GM23338 (cell line): Measurements from ENCODE around the gene ACOT8. TPM values are rescaled to one million over a fixed set of nuclear protein-coding genes. Genes with fewer than 3 reads are reported as not detected.

Experiments used
- ATAC-seq: fragments of 200-7000 bp; cut with Tn5 transposase; 3 replicates; pipeline ENCODE4 v1.9.1; 2020
- DNase-seq: peaks from one replicate; pipeline ENCODE4 v3.0.0-alpha.2; 2015; ENCODE audit warnings: low spot score
- H2AFZ ChIP-seq: fragments of 200-600 bp; sonication (generic); 2 replicates; pipeline ENCODE4 v1.8.0; 2016; ENCODE audit warnings: antibody characterized with exemption, mild to moderate bottlenecking, moderate library complexity
- H3F3A ChIP-seq: fragments of 200-600 bp; sonication (generic); replicated peaks from 2 replicates; pipeline ENCODE4 v1.8.0; 2017; ENCODE audit warnings: antibody characterized with exemption, mixed run types, low read depth
- H3K27ac ChIP-seq: fragments of 200-600 bp; sonication (generic); 2 replicates; pipeline ENCODE4 v1.6.1; 2016; ENCODE audit warnings: low read depth
- H3K27me3 ChIP-seq: fragments of 200-600 bp; sonication (generic); 2 replicates; pipeline ENCODE4 v1.8.0; 2016; ENCODE audit warnings: mild to moderate bottlenecking, mixed run types, moderate library complexity; ENCODE audit not compliant: insufficient read depth
- H3K36me3 ChIP-seq: fragments of 200-600 bp; sonication (generic); 2 replicates; pipeline ENCODE4 v1.8.0; 2016; ENCODE audit warnings: mild to moderate bottlenecking; ENCODE audit not compliant: insufficient read depth
- H3K4me1 ChIP-seq: fragments of 200-600 bp; sonication (generic); 2 replicates; pipeline ENCODE4 v1.8.0; 2016; ENCODE audit warnings: mild to moderate bottlenecking, moderate library complexity; ENCODE audit not compliant: insufficient read depth
- H3K4me2 ChIP-seq: fragments of 200-600 bp; sonication (generic); 2 replicates; pipeline ENCODE4 v1.7.1; 2017; ENCODE audit warnings: mixed run types
- H3K4me3 ChIP-seq: fragments of 200-600 bp; sonication (generic); 2 replicates; pipeline ENCODE4 v1.6.1; 2016; ENCODE audit warnings: mixed run types
- H3K79me2 ChIP-seq: fragments of 200-600 bp; sonication (generic); replicated peaks from 2 replicates; pipeline ENCODE4 v1.8.0; 2017; ENCODE audit warnings: mild to moderate bottlenecking; ENCODE audit not compliant: insufficient read depth
- H3K9me2 ChIP-seq: fragments of 200-600 bp; sonication (generic); 2 replicates; pipeline ENCODE4 v1.8.0; 2017; ENCODE audit not compliant: insufficient read depth
- H4K20me1 ChIP-seq: fragments of 200-600 bp; sonication (generic); replicated peaks from 2 replicates; pipeline ENCODE4 v1.8.0; 2017; ENCODE audit warnings: mild to moderate bottlenecking; ENCODE audit not compliant: insufficient read depth
- H3K27ac Mint-ChIP-seq: 2 replicates; pipeline ENCODE4 v1.8.0; 2020; ENCODE audit warnings: inconsistent platforms, mild to moderate bottlenecking, moderate library complexity, mixed read lengths
- H3K27me3 Mint-ChIP-seq: 3 replicates; pipeline ENCODE4 v1.8.0; 2022; ENCODE audit warnings: low read depth, mild to moderate bottlenecking, moderate library complexity, mixed read lengths, inconsistent platforms; ENCODE audit not compliant: insufficient read depth, poor library complexity
- H3K36me3 Mint-ChIP-seq: 3 replicates; pipeline ENCODE4 v1.8.0; 2021; ENCODE audit warnings: low read depth, mild to moderate bottlenecking, inconsistent platforms, moderate library complexity, mixed read lengths
- H3K4me1 Mint-ChIP-seq: 3 replicates; pipeline ENCODE4 v1.8.0; 2020; ENCODE audit warnings: mild to moderate bottlenecking, inconsistent platforms, mixed read lengths
- H3K4me3 Mint-ChIP-seq: 3 replicates; pipeline ENCODE4 v1.8.0; 2021; ENCODE audit warnings: moderate library complexity, mild to moderate bottlenecking, inconsistent platforms, mixed read lengths
- H3K9me3 Mint-ChIP-seq: 3 replicates; pipeline ENCODE4 v1.8.0; 2020; ENCODE audit warnings: moderate library complexity, mild to moderate bottlenecking, inconsistent platforms, mixed read lengths
- EZH2phosphoT487 ChIP-seq: fragments of 200-600 bp; sonication (generic); IDR thresholded peaks from one replicate; pipeline ENCODE4 v1.8.1; 2018; ENCODE audit warnings: antibody characterized with exemption; ENCODE audit not compliant: unreplicated experiment
- JUNB ChIP-seq: IDR thresholded peaks from one replicate; pipeline ENCODE4 v1.6.1; 2016; ENCODE audit warnings: antibody characterized with exemption; ENCODE audit not compliant: unreplicated experiment
- NANOG ChIP-seq: IDR thresholded peaks from 2 replicates; pipeline ENCODE4 v1.6.1; 2016; ENCODE audit warnings: antibody characterized with exemption, borderline replicate concordance
- ZNF114 ChIP-seq: fragments of 250-450 bp; sonication (Bioruptor Pico); IDR thresholded peaks from 2 replicates; pipeline ENCODE4 v1.5.0; 2020; ENCODE audit warnings: mild to moderate bottlenecking, moderate library complexity
- ZNF331 ChIP-seq: fragments of 250-450 bp; sonication (Bioruptor Pico); IDR thresholded peaks from 2 replicates; pipeline ENCODE4 v1.5.0; 2020; ENCODE audit warnings: low read depth, mild to moderate bottlenecking, moderate library complexity
- polyA plus RNA-seq: library from polyadenylated mRNA; unstranded; fragments of >200 nt; fragmentation: Nextera tagmentation; extraction: Ambion mirVana; gene quantifications from 2 replicates; pipeline ENCODE4 v1.2.1, GENCODE V29; 2016
- total RNA-seq: library from RNA; depleted of rRNA; stranded (reverse); fragments of >200 nt; shearing (Covaris generic); gene quantifications from 2 replicates; pipeline ENCODE4 v1.2.3, GENCODE V29; 2014
- TF ChIP-seq, protein P1 (sequence below): IDR thresholded peaks from one replicate; pipeline ENCODE4 v1.6.1; 2018; ENCODE audit warnings: antibody characterized with exemption; ENCODE audit not compliant: unreplicated experiment
- TF ChIP-seq, protein P2 (sequence below), 2 experiments: fragments of 200-600 bp in 1 of 2; sonication (generic) in 1 of 2; conservative IDR thresholded peaks; 2 replicates each; pipeline versions ENCODE4 v1.5.1 to v1.6.1; 2016 to 2017; ENCODE audit warnings: antibody characterized with exemption in 2 of 2, low read depth in 2 of 2, mild to moderate bottlenecking in 2 of 2, moderate library complexity in 1 of 2
- TF ChIP-seq, protein P3 (sequence below): IDR thresholded peaks from 2 replicates; pipeline ENCODE4 v1.6.1; 2016; ENCODE audit warnings: antibody characterized with exemption
- TF ChIP-seq, protein P4 (sequence below): fragments of 250-450 bp; sonication (Bioruptor Pico); IDR thresholded peaks from 2 replicates; pipeline ENCODE4 v1.5.0; 2020; ENCODE audit warnings: mild to moderate bottlenecking, moderate library complexity

Gene ACOT8
- total and polyA plus RNA-seq, 2 experiments from 2014 or later, result 42.0 to 75.2 TPM

DNA sequence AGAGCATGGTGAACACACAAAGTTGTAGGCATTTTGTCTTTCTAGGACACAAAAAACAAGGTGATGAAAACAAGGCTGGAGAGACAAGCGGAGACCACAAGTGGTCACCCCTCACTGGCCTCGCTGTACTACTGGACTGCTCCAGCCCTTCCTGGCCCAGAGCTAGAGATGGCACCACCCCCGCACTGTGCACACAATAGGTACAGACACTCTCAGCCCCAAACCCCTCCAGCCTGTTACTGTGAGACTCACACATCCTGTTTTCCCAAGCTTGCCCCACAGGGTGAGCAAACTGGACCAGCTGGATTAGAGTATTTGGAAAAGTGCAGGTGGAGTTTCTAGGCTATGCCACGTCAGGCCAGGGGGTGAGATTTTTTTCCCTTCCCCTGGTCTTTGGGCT lies 15.4 kb upstream of the ACOT8 start (continued):
- TF ChIP-seq, protein P1, sequence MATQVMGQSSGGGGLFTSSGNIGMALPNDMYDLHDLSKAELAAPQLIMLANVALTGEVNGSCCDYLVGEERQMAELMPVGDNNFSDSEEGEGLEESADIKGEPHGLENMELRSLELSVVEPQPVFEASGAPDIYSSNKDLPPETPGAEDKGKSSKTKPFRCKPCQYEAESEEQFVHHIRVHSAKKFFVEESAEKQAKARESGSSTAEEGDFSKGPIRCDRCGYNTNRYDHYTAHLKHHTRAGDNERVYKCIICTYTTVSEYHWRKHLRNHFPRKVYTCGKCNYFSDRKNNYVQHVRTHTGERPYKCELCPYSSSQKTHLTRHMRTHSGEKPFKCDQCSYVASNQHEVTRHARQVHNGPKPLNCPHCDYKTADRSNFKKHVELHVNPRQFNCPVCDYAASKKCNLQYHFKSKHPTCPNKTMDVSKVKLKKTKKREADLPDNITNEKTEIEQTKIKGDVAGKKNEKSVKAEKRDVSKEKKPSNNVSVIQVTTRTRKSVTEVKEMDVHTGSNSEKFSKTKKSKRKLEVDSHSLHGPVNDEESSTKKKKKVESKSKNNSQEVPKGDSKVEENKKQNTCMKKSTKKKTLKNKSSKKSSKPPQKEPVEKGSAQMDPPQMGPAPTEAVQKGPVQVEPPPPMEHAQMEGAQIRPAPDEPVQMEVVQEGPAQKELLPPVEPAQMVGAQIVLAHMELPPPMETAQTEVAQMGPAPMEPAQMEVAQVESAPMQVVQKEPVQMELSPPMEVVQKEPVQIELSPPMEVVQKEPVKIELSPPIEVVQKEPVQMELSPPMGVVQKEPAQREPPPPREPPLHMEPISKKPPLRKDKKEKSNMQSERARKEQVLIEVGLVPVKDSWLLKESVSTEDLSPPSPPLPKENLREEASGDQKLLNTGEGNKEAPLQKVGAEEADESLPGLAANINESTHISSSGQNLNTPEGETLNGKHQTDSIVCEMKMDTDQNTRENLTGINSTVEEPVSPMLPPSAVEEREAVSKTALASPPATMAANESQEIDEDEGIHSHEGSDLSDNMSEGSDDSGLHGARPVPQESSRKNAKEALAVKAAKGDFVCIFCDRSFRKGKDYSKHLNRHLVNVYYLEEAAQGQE, result no peak
- TF ChIP-seq NANOG, result no peak
- TF ChIP-seq, protein P2, sequence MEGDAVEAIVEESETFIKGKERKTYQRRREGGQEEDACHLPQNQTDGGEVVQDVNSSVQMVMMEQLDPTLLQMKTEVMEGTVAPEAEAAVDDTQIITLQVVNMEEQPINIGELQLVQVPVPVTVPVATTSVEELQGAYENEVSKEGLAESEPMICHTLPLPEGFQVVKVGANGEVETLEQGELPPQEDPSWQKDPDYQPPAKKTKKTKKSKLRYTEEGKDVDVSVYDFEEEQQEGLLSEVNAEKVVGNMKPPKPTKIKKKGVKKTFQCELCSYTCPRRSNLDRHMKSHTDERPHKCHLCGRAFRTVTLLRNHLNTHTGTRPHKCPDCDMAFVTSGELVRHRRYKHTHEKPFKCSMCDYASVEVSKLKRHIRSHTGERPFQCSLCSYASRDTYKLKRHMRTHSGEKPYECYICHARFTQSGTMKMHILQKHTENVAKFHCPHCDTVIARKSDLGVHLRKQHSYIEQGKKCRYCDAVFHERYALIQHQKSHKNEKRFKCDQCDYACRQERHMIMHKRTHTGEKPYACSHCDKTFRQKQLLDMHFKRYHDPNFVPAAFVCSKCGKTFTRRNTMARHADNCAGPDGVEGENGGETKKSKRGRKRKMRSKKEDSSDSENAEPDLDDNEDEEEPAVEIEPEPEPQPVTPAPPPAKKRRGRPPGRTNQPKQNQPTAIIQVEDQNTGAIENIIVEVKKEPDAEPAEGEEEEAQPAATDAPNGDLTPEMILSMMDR (conservative IDR thresholded peaks at IDR 0.05; ENCODE audit: low read depth in 2 of 2), result no peak
- TF ChIP-seq, protein P3, sequence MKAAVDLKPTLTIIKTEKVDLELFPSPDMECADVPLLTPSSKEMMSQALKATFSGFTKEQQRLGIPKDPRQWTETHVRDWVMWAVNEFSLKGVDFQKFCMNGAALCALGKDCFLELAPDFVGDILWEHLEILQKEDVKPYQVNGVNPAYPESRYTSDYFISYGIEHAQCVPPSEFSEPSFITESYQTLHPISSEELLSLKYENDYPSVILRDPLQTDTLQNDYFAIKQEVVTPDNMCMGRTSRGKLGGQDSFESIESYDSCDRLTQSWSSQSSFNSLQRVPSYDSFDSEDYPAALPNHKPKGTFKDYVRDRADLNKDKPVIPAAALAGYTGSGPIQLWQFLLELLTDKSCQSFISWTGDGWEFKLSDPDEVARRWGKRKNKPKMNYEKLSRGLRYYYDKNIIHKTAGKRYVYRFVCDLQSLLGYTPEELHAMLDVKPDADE, result no peak
- TF ChIP-seq EZH2phosphoT487, result no peak

DNA sequence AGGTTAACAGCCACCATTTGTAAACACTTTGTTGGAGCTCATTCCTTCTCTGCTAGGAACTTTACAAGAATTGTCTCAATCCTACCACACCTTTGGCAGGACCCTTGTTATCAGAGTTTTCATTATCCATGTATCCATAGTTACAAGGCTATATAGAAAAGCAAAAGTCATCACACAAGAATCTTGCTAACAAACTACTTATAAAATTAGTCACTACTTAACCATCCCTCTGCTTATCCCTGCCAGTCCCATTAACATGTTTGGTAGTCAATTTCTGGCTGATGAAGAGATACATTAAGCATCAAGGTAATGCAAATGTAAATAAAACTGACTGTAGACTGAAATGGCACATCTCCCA lies 10.6 kb upstream of the ACOT8 start:
- DNase-seq (no peak), ATAC-seq (no peak)
- Histone ChIP-seq H3F3A (0 out of 2 replicates have a peak, but pooled peaks cover 6% of the 10 kb centered on the region), H3K9me2 (no peaks in the 10 kb centered on the region), H3K36me3 (no peaks in the 10 kb centered on the region), H3K4me1 (no peaks in the 10 kb centered on the region), H2AFZ (no peak overlapping the region), H3K4me3 (no peak overlapping the region), H3K27me3 (no peaks in the 10 kb centered on the region), H3K4me2 (no peak overlapping the region), H4K20me1 (no peaks in the 10 kb centered on the region), H3K79me2 (no peaks in the 10 kb centered on the region), H3K27ac (no peak overlapping the region)
- no peaks in the 10 kb centered on the region for H3K27me3 Mint-ChIP-seq
- no peaks in the 10 kb centered on the region for H3K4me1 Mint-ChIP-seq
- no peaks in the 10 kb centered on the region for H3K9me3 Mint-ChIP-seq
- no peaks in the 10 kb centered on the region for H3K36me3 Mint-ChIP-seq
- H3K27ac Mint-ChIP-seq, result no peak overlapping the region
- H3K4me3 Mint-ChIP-seq, result no peak overlapping the region
- TF ChIP-seq, protein P3, result no peak
- no peak for TF ChIP-seq JUNB
- no peak for TF ChIP-seq EZH2phosphoT487
- TF ChIP-seq, protein P4, sequence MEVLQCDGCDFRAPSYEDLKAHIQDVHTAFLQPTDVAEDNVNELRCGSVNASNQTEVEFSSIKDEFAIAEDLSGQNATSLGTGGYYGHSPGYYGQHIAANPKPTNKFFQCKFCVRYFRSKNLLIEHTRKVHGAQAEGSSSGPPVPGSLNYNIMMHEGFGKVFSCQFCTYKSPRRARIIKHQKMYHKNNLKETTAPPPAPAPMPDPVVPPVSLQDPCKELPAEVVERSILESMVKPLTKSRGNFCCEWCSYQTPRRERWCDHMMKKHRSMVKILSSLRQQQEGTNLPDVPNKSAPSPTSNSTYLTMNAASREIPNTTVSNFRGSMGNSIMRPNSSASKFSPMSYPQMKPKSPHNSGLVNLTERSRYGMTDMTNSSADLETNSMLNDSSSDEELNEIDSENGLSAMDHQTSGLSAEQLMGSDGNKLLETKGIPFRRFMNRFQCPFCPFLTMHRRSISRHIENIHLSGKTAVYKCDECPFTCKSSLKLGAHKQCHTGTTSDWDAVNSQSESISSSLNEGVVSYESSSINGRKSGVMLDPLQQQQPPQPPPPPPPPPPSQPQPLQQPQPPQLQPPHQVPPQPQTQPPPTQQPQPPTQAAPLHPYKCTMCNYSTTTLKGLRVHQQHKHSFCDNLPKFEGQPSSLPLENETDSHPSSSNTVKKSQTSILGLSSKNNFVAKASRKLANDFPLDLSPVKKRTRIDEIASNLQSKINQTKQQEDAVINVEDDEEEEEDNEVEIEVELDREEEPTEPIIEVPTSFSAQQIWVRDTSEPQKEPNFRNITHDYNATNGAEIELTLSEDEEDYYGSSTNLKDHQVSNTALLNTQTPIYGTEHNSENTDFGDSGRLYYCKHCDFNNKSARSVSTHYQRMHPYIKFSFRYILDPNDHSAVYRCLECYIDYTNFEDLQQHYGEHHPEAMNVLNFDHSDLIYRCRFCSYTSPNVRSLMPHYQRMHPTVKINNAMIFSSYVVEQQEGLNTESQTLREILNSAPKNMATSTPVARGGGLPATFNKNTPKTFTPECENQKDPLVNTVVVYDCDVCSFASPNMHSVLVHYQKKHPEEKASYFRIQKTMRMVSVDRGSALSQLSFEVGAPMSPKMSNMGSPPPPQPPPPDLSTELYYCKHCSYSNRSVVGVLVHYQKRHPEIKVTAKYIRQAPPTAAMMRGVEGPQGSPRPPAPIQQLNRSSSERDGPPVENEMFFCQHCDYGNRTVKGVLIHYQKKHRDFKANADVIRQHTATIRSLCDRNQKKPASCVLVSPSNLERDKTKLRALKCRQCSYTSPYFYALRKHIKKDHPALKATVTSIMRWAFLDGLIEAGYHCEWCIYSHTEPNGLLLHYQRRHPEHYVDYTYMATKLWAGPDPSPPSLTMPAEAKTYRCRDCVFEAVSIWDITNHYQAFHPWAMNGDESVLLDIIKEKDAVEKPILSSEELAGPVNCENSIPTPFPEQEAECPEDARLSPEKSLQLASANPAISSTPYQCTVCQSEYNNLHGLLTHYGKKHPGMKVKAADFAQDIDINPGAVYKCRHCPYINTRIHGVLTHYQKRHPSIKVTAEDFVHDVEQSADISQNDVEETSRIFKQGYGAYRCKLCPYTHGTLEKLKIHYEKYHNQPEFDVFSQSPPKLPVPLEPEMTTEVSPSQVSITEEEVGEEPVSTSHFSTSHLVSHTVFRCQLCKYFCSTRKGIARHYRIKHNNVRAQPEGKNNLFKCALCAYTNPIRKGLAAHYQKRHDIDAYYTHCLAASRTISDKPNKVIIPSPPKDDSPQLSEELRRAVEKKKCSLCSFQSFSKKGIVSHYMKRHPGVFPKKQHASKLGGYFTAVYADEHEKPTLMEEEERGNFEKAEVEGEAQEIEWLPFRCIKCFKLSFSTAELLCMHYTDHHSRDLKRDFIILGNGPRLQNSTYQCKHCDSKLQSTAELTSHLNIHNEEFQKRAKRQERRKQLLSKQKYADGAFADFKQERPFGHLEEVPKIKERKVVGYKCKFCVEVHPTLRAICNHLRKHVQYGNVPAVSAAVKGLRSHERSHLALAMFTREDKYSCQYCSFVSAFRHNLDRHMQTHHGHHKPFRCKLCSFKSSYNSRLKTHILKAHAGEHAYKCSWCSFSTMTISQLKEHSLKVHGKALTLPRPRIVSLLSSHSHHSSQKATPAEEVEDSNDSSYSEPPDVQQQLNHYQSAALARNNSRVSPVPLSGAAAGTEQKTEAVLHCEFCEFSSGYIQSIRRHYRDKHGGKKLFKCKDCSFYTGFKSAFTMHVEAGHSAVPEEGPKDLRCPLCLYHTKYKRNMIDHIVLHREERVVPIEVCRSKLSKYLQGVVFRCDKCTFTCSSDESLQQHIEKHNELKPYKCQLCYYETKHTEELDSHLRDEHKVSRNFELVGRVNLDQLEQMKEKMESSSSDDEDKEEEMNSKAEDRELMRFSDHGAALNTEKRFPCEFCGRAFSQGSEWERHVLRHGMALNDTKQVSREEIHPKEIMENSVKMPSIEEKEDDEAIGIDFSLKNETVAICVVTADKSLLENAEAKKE (CRISPR knock-in tag), result no peak
- no peak for TF ChIP-seq ZNF114 (CRISPR knock-in tag)
- no peak for TF ChIP-seq ZNF331 (CRISPR knock-in tag)
